Activated CD4-positive, alpha-beta T cell treated with anti-CD3 and anti-CD28 coated beads for 36 hours (primary cell): ENCODE measurements around the gene LTN1. TPM values are rescaled to one million over a fixed set of nuclear protein-coding genes. Genes with fewer than 3 reads are reported as not detected.

Experiments
- ATAC-seq: fragments of 200-7000 bp; cut with Tn5 transposase; one replicate; pipeline ENCODE4 v1.10.0; 2021; ENCODE audit warnings: mild to moderate bottlenecking, moderate library complexity
- CTCF ChIA-PET: fragments of 350-600 bp; sonication (Branson Sonifier 250); formaldehyde crosslinking; loops from one replicate; lab custom pipeline; 2021; ENCODE audit warnings: antibody characterized with exemption; lab: Charles Lee
- POLR2A ChIA-PET: fragments of 350-600 bp; sonication (Branson Sonifier 250); formaldehyde crosslinking; loops from one replicate; lab custom pipeline; 2021; ENCODE audit warnings: antibody characterized with exemption, inconsistent platforms; lab: Charles Lee
- DNase-seq: peaks from one replicate; pipeline ENCODE4 v3.0.0-alpha.2; 2020
- H3K27ac Mint-ChIP-seq: one replicate; pipeline ENCODE4 v1.8.0; 2021; ENCODE audit warnings: mixed read lengths
- H3K27me3 Mint-ChIP-seq: one replicate; pipeline ENCODE4 v1.8.0; 2021; ENCODE audit warnings: mixed read lengths
- H3K36me3 Mint-ChIP-seq: one replicate; pipeline ENCODE4 v1.8.0; 2021; ENCODE audit warnings: low read depth, mixed read lengths
- H3K4me1 Mint-ChIP-seq: one replicate; pipeline ENCODE4 v1.8.0; 2021; ENCODE audit warnings: mixed read lengths
- H3K4me3 Mint-ChIP-seq: one replicate; pipeline ENCODE4 v1.8.0; 2021; ENCODE audit warnings: mild to moderate bottlenecking, moderate library complexity, mixed read lengths
- H3K9me3 Mint-ChIP-seq: one replicate; pipeline ENCODE4 v1.8.0; 2021; ENCODE audit warnings: low read depth, mixed read lengths
- intact Hi-C, 2 experiments: fragments of 100-400 bp; cut with DNase I in 1 of 2; cut with micrococcal nuclease in 1 of 2; formaldehyde crosslinking; loops; one replicate each; pipeline versions ENCODE4 v1.14.2 to v1.15.1; 2022 to 2024; cut with DNase I, micrococcal nuclease
- total RNA-seq, 2 experiments: library from RNA; stranded (reverse); gene quantifications; one replicate each; pipeline ENCODE4 v1.2.3, GENCODE V29; 2021

LTN1 gene
- total RNA-seq, 2 experiments from 2014 or later, result 26.6 to 29.4 TPM

GRCh38 chr21:28908351-28908750 lies 84.3 kb downstream of the LTN1 start:
- ChIA-PET CTCF (interaction anchor here (0.6 to 0.9 kb wide), 2 partner anchors 27 to 925 kb away, joined by 3 to 5 read pairs; no protein-coding TSS in a partner anchor), POLR2A (no interaction called here)
- no peaks in the 10 kb centered on the region for H3K4me1 Mint-ChIP-seq
- H3K27ac Mint-ChIP-seq, result no peak overlapping the region
- H3K9me3 Mint-ChIP-seq, result no peaks in the 10 kb centered on the region
- H3K4me3 Mint-ChIP-seq, result no peak overlapping the region
- no peaks in the 10 kb centered on the region for H3K27me3 Mint-ChIP-seq
- H3K36me3 Mint-ChIP-seq, result no peaks in the 10 kb centered on the region
- ATAC-seq (no peak), DNase-seq (no peak)
- intact Hi-C loops, result no loop called here

GRCh38 chr21:28906841-28907240 lies 85.8 kb downstream of the LTN1 start:
- no peaks in the 10 kb centered on the region for H3K27me3 Mint-ChIP-seq

GRCh38 chr21:28906236-28906635 lies 86.4 kb downstream of the LTN1 start:
- no peaks in the 10 kb centered on the region for H3K4me1 Mint-ChIP-seq
- intact Hi-C loops, result no loop called here
- H3K27me3 Mint-ChIP-seq, result no peaks in the 10 kb centered on the region
- no peak overlapping the region for H3K4me3 Mint-ChIP-seq
- no peaks in the 10 kb centered on the region for H3K9me3 Mint-ChIP-seq
- ATAC-seq, result no peak
- H3K27ac Mint-ChIP-seq, result no peak overlapping the region
- POLR2A ChIA-PET, result no interaction called here
- H3K36me3 Mint-ChIP-seq, result no peaks in the 10 kb centered on the region
- CTCF ChIA-PET, result interaction anchor here (0.5 to 1.0 kb wide), 2 partner anchors 13 to 184 kb away, joined by 3 to 4 read pairs; no protein-coding TSS in a partner anchor
- DNase-seq, result no peak

More at GRCh38 chr21:28906841-28907240, 85.8 kb downstream of the LTN1 start:
- Mint-ChIP-seq H3K4me1 (no peaks in the 10 kb centered on the region), H3K9me3 (no peaks in the 10 kb centered on the region), H3K27ac (no peak overlapping the region), H3K36me3 (no peaks in the 10 kb centered on the region), H3K4me3 (no peak overlapping the region)
- ATAC-seq, result no peak
- ChIA-PET CTCF (interaction anchor here (1.0 to 1.1 kb wide), 2 partner anchors 14 to 35 kb away, joined by 3 read pairs; no protein-coding TSS in a partner anchor), POLR2A (no interaction called here)
- DNase-seq, result no peak
- intact Hi-C loops, result no loop called here

- no peaks in the 10 kb centered on the region for H3K4me1 Mint-ChIP-seq
- intact Hi-C loops, result no loop called here
- H3K4me3 Mint-ChIP-seq, result no peak overlapping the region
- ATAC-seq (no peak), DNase-seq (no peak)
- no peaks in the 10 kb centered on the region for H3K9me3 Mint-ChIP-seq
- POLR2A ChIA-PET, result no interaction called here
- H3K27me3 Mint-ChIP-seq, result no peaks in the 10 kb centered on the region
- H3K36me3 Mint-ChIP-seq, result no peaks in the 10 kb centered on the region
- no peak overlapping the region for H3K27ac Mint-ChIP-seq
- CTCF ChIA-PET, result interaction anchor here (1.0 kb wide), 1 partner anchor 11 kb away, joined by 3 read pairs; no protein-coding TSS in a partner anchor
These were observed 87.7 kb downstream of the LTN1 start for GRCh38 chr21:28904961-28905435.

- H3K27ac Mint-ChIP-seq, result no peak overlapping the region
- no peaks in the 10 kb centered on the region for H3K4me1 Mint-ChIP-seq
- ChIA-PET POLR2A (no interaction called here), CTCF (no interaction called here)
- intact Hi-C loops, result no loop called here
- H3K36me3 Mint-ChIP-seq, result no peaks in the 10 kb centered on the region
- ATAC-seq, result no peak
- no peaks in the 10 kb centered on the region for H3K9me3 Mint-ChIP-seq
- no peaks in the 10 kb centered on the region for H3K27me3 Mint-ChIP-seq
- no peak overlapping the region for H3K4me3 Mint-ChIP-seq
- DNase-seq, result no peak
These were observed 89.2 kb downstream of the LTN1 start for GRCh38 chr21:28903448-28903847.

GRCh38 chr21:28900481-28900880 lies 92.2 kb downstream of the LTN1 start:
- Mint-ChIP-seq H3K27ac (no peak overlapping the region), H3K4me3 (no peak overlapping the region), H3K9me3 (no peaks in the 10 kb centered on the region), H3K4me1 (no peaks in the 10 kb centered on the region), H3K36me3 (no peaks in the 10 kb centered on the region), H3K27me3 (peaks cover 2% of the 10 kb centered on the region)
- ChIA-PET POLR2A (no interaction called here), CTCF (interaction anchor here (1.7 kb wide), 1 partner anchor 17 kb away, joined by 4 read pairs; no protein-coding TSS in a partner anchor)
- intact Hi-C loops, result no loop called here
- no peak for DNase-seq
- no peak for ATAC-seq

- no peak overlapping the region for H3K27ac Mint-ChIP-seq
- H3K36me3 Mint-ChIP-seq, result no peaks in the 10 kb centered on the region
- no peak for DNase-seq
- peaks cover 2% of the 10 kb centered on the region for H3K27me3 Mint-ChIP-seq
- H3K4me1 Mint-ChIP-seq, result no peaks in the 10 kb centered on the region
- ChIA-PET CTCF (interaction anchor here (1.4 kb wide), 1 partner anchor 12 kb away, joined by 5 read pairs; no protein-coding TSS in a partner anchor), POLR2A (no interaction called here)
- ATAC-seq, result peak; percentile 53
- no peak overlapping the region for H3K4me3 Mint-ChIP-seq
- H3K9me3 Mint-ChIP-seq, result no peaks in the 10 kb centered on the region
- intact Hi-C loops, result no loop called here
These were observed 92.9 kb downstream of the LTN1 start for GRCh38 chr21:28899744-28900143.

GRCh38 chr21:28899220-28899619 lies 93.5 kb downstream of the LTN1 start:
- no peak overlapping the region for H3K4me3 Mint-ChIP-seq
- intact Hi-C loops, result no loop called here
- CTCF ChIA-PET, result interaction anchor here (0.6 to 1.4 kb wide), 2 partner anchors 11 to 14 kb away, joined by 3 to 5 read pairs; no protein-coding TSS in a partner anchor
- peaks cover 2% of the 10 kb centered on the region for H3K27me3 Mint-ChIP-seq
- POLR2A ChIA-PET, result no interaction called here
- H3K27ac Mint-ChIP-seq, result no peak overlapping the region
- ATAC-seq (no peak), DNase-seq (no peak)
- H3K4me1 Mint-ChIP-seq, result no peaks in the 10 kb centered on the region
- no peaks in the 10 kb centered on the region for H3K9me3 Mint-ChIP-seq
- no peaks in the 10 kb centered on the region for H3K36me3 Mint-ChIP-seq

- H3K27ac Mint-ChIP-seq, result no peak overlapping the region
- no peaks in the 10 kb centered on the region for H3K4me1 Mint-ChIP-seq
- ChIA-PET POLR2A (no interaction called here), CTCF (interaction anchor here (1.0 to 1.1 kb wide), 3 partner anchors 13 to 21 kb away, joined by 3 to 4 read pairs (median 4); no protein-coding TSS in a partner anchor)
- H3K4me3 Mint-ChIP-seq, result no peak overlapping the region
- H3K27me3 Mint-ChIP-seq, result peaks cover 2% of the 10 kb centered on the region
- ATAC-seq (no peak), DNase-seq (no peak)
- H3K9me3 Mint-ChIP-seq, result no peaks in the 10 kb centered on the region
- intact Hi-C loops, result no loop called here
- H3K36me3 Mint-ChIP-seq, result no peaks in the 10 kb centered on the region
These were observed 99.0 kb downstream of the LTN1 start for GRCh38 chr21:28893687-28894086.

- ChIA-PET CTCF (interaction anchor here (1.0 to 1.1 kb wide), 3 partner anchors 14 to 22 kb away, joined by 3 to 4 read pairs (median 4); no protein-coding TSS in a partner anchor), POLR2A (no interaction called here)
- no peak overlapping the region for H3K27ac Mint-ChIP-seq
- ATAC-seq, result no peak
- no peaks in the 10 kb centered on the region for H3K4me1 Mint-ChIP-seq
- no peak overlapping the region for H3K4me3 Mint-ChIP-seq
- DNase-seq, result no peak
- no peaks in the 10 kb centered on the region for H3K36me3 Mint-ChIP-seq
- H3K27me3 Mint-ChIP-seq, result no peaks in the 10 kb centered on the region
- intact Hi-C loops, result no loop called here
- H3K9me3 Mint-ChIP-seq, result no peaks in the 10 kb centered on the region
These were observed 100.2 kb downstream of the LTN1 start for GRCh38 chr21:28892199-28893111.

GRCh38 chr21:28885853-28886177 lies 106.9 kb downstream of the LTN1 start:
- Mint-ChIP-seq H3K27me3 (no peaks in the 10 kb centered on the region), H3K36me3 (peaks cover 16% of the 10 kb centered on the region), H3K4me3 (peak overlapping the region; percentile 86), H3K9me3 (no peaks in the 10 kb centered on the region), H3K4me1 (peaks cover 16% of the 10 kb centered on the region), H3K27ac (peak overlapping the region; percentile 99)
- ChIA-PET CTCF (interaction anchor here (0.9 kb wide), 1 partner anchor 52 kb away, joined by 4 read pairs; no protein-coding TSS in a partner anchor), POLR2A (no interaction called here)
- DNase-seq (no peak), ATAC-seq (no peak)
- intact Hi-C loops, result loop anchor here (1.0 to 10.0 kb wide), 11 partner anchors 49 to 414 kb away; partner anchors contain the start of genes USP16 (in 2 of the 2), CCT8 (in 1 of the 2) and LTN1 (in 1 of the 2)
